ENCODE measurements around the gene CDIP1.

CDIP1 gene

GRCh38 chr16:4531811-4532210, 6.8 kb downstream of the CDIP1 start:
- Histone ChIP-seq H3K27me3 (ENCODE audit: control insufficient read depth, insufficient read depth, low read length, poor library complexity, severe bottlenecking) (no peaks in the 10 kb centered on the region), H3K36me3 (ENCODE audit: control insufficient read depth, insufficient read depth, low read length) (no peaks in the 10 kb centered on the region), H3K9me3 (ENCODE audit: control insufficient read depth, low read length) (no peaks in the 10 kb centered on the region), H3K4me1 (ENCODE audit: control insufficient read depth, insufficient read depth, low read length) (peaks cover 4% of the 10 kb centered on the region), H3K4me3 (ENCODE audit: insufficient read depth, low read depth, low read length) (no peak overlapping the region), H3K27ac (ENCODE audit: insufficient read depth, low read depth, low read length, poor library complexity, severe bottlenecking) (no peak overlapping the region)
- WGBS, 2 experiments: 87 to 89% methylated on average over 8 of the region's 8 CpGs

GRCh38 chr16:4529085-4530060, 9.2 kb downstream of the CDIP1 start:
- no peaks in the 10 kb centered on the region for H3K9me3 ChIP-seq (ENCODE audit: control insufficient read depth, low read length)
- no peaks in the 10 kb centered on the region for H3K36me3 ChIP-seq (ENCODE audit: control insufficient read depth, insufficient read depth, low read length)
- no peaks in the 10 kb centered on the region for H3K27me3 ChIP-seq (ENCODE audit: control insufficient read depth, insufficient read depth, low read length, poor library complexity, severe bottlenecking)
- H3K27ac ChIP-seq (ENCODE audit: insufficient read depth, low read depth, low read length, poor library complexity, severe bottlenecking): no peak overlapping the region
- 29 to 32% methylated on average over 16 of the region's 16 CpGs for WGBS, 2 experiments
- peaks cover 4% of the 10 kb centered on the region for H3K4me1 ChIP-seq (ENCODE audit: control insufficient read depth, insufficient read depth, low read length)
- no peak overlapping the region for H3K4me3 ChIP-seq (ENCODE audit: insufficient read depth, low read depth, low read length)

GRCh38 chr16:4525634-4526277, 12.8 kb downstream of the CDIP1 start:
- Histone ChIP-seq H3K36me3 (ENCODE audit: control insufficient read depth, insufficient read depth, low read length) (no peaks in the 10 kb centered on the region), H3K27ac (ENCODE audit: insufficient read depth, low read depth, low read length, poor library complexity, severe bottlenecking) (no peak overlapping the region), H3K4me1 (ENCODE audit: control insufficient read depth, insufficient read depth, low read length) (peaks cover 16% of the 10 kb centered on the region), H3K9me3 (ENCODE audit: control insufficient read depth, low read length) (no peaks in the 10 kb centered on the region), H3K4me3 (ENCODE audit: insufficient read depth, low read depth, low read length) (no peak overlapping the region), H3K27me3 (ENCODE audit: control insufficient read depth, insufficient read depth, low read length, poor library complexity, severe bottlenecking) (no peaks in the 10 kb centered on the region)
- 93 to 94% methylated on average over 13 of the region's 13 CpGs for WGBS, 2 experiments

- no peaks in the 10 kb centered on the region for H3K36me3 ChIP-seq (ENCODE audit: control insufficient read depth, insufficient read depth, low read length)
- H3K9me3 ChIP-seq (ENCODE audit: control insufficient read depth, low read length): no peaks in the 10 kb centered on the region
- H3K27ac ChIP-seq (ENCODE audit: insufficient read depth, low read depth, low read length, poor library complexity, severe bottlenecking): no peak overlapping the region
- WGBS, 2 experiments: 90 to 94% methylated on average over 7 of the region's 7 CpGs
- H3K4me1 ChIP-seq (ENCODE audit: control insufficient read depth, insufficient read depth, low read length): peaks cover 14% of the 10 kb centered on the region
- no peak overlapping the region for H3K4me3 ChIP-seq (ENCODE audit: insufficient read depth, low read depth, low read length)
- no peaks in the 10 kb centered on the region for H3K27me3 ChIP-seq (ENCODE audit: control insufficient read depth, insufficient read depth, low read length, poor library complexity, severe bottlenecking)
Measured at GRCh38 chr16:4525069-4525468, 13.5 kb downstream of the CDIP1 start.

- H3K27me3 ChIP-seq (ENCODE audit: control insufficient read depth, insufficient read depth, low read length, poor library complexity, severe bottlenecking): no peaks in the 10 kb centered on the region
- H3K27ac ChIP-seq (ENCODE audit: insufficient read depth, low read depth, low read length, poor library complexity, severe bottlenecking): no peak overlapping the region
- no peak overlapping the region for H3K4me3 ChIP-seq (ENCODE audit: insufficient read depth, low read depth, low read length)
- H3K36me3 ChIP-seq (ENCODE audit: control insufficient read depth, insufficient read depth, low read length): no peaks in the 10 kb centered on the region
- H3K4me1 ChIP-seq (ENCODE audit: control insufficient read depth, insufficient read depth, low read length): peaks cover 12% of the 10 kb centered on the region
- no peaks in the 10 kb centered on the region for H3K9me3 ChIP-seq (ENCODE audit: control insufficient read depth, low read length)
Measured at GRCh38 chr16:4524571-4524970, 14.0 kb downstream of the CDIP1 start.

GRCh38 chr16:4523686-4524085, 14.9 kb downstream of the CDIP1 start:
- peaks cover 12% of the 10 kb centered on the region for H3K4me1 ChIP-seq (ENCODE audit: control insufficient read depth, insufficient read depth, low read length)
- no peaks in the 10 kb centered on the region for H3K36me3 ChIP-seq (ENCODE audit: control insufficient read depth, insufficient read depth, low read length)
- H3K9me3 ChIP-seq (ENCODE audit: control insufficient read depth, low read length): no peaks in the 10 kb centered on the region
- H3K4me3 ChIP-seq (ENCODE audit: insufficient read depth, low read depth, low read length): no peak overlapping the region
- 90 to 91% methylated on average over 4 of the region's 4 CpGs for WGBS, 2 experiments
- H3K27me3 ChIP-seq (ENCODE audit: control insufficient read depth, insufficient read depth, low read length, poor library complexity, severe bottlenecking): no peaks in the 10 kb centered on the region
- H3K27ac ChIP-seq (ENCODE audit: insufficient read depth, low read depth, low read length, poor library complexity, severe bottlenecking): no peak overlapping the region

- Histone ChIP-seq H3K27ac (ENCODE audit: insufficient read depth, low read depth, low read length, poor library complexity, severe bottlenecking) (no peak overlapping the region), H3K9me3 (ENCODE audit: control insufficient read depth, low read length) (no peaks in the 10 kb centered on the region), H3K4me3 (ENCODE audit: insufficient read depth, low read depth, low read length) (no peak overlapping the region), H3K27me3 (ENCODE audit: control insufficient read depth, insufficient read depth, low read length, poor library complexity, severe bottlenecking) (no peaks in the 10 kb centered on the region), H3K36me3 (ENCODE audit: control insufficient read depth, insufficient read depth, low read length) (no peaks in the 10 kb centered on the region), H3K4me1 (ENCODE audit: control insufficient read depth, insufficient read depth, low read length) (peaks cover 12% of the 10 kb centered on the region)
- 57% methylated on average over 8 of the region's 8 CpGs for WGBS, 2 experiments
Measured at GRCh38 chr16:4522051-4522581, 16.5 kb downstream of the CDIP1 start.

GRCh38 chr16:4520913-4521312, 17.7 kb downstream of the CDIP1 start:
- H3K27ac ChIP-seq (ENCODE audit: insufficient read depth, low read depth, low read length, poor library complexity, severe bottlenecking): no peak overlapping the region
- no peak overlapping the region for H3K4me3 ChIP-seq (ENCODE audit: insufficient read depth, low read depth, low read length)
- no peaks in the 10 kb centered on the region for H3K27me3 ChIP-seq (ENCODE audit: control insufficient read depth, insufficient read depth, low read length, poor library complexity, severe bottlenecking)
- 91 to 94% methylated on average over 7 of the region's 7 CpGs for WGBS, 2 experiments
- H3K9me3 ChIP-seq (ENCODE audit: control insufficient read depth, low read length): no peaks in the 10 kb centered on the region
- H3K4me1 ChIP-seq (ENCODE audit: control insufficient read depth, insufficient read depth, low read length): peaks cover 12% of the 10 kb centered on the region
- H3K36me3 ChIP-seq (ENCODE audit: control insufficient read depth, insufficient read depth, low read length): no peaks in the 10 kb centered on the region

GRCh38 chr16:4519274-4520058, 19.1 kb downstream of the CDIP1 start:
- Histone ChIP-seq H3K36me3 (ENCODE audit: control insufficient read depth, insufficient read depth, low read length) (no peaks in the 10 kb centered on the region), H3K9me3 (ENCODE audit: control insufficient read depth, low read length) (no peaks in the 10 kb centered on the region), H3K27ac (ENCODE audit: insufficient read depth, low read depth, low read length, poor library complexity, severe bottlenecking) (no peak overlapping the region), H3K4me1 (ENCODE audit: control insufficient read depth, insufficient read depth, low read length) (peaks cover 12% of the 10 kb centered on the region), H3K27me3 (ENCODE audit: control insufficient read depth, insufficient read depth, low read length, poor library complexity, severe bottlenecking) (no peaks in the 10 kb centered on the region), H3K4me3 (ENCODE audit: insufficient read depth, low read depth, low read length) (no peak overlapping the region)
- WGBS, 2 experiments: 81 to 82% methylated on average over 15 of the region's 15 CpGs
